Lower leg skin (tissue), 3 donors: Measurements from ENCODE around the gene ATN1.

Experiments used
- POLR2A ChIP-seq, 2 donors: fragments of 450-650 bp; IDR thresholded peaks; one replicate each; pipeline ENCODE4 v1.6.1; 2016 to 2017; ENCODE audit warnings: antibody characterized with exemption in 2 of 2, mild to moderate bottlenecking in 1 of 2, moderate library complexity in 1 of 2
- TF ChIP-seq, protein P1 (sequence below), 3 donors: fragments of 450-650 bp; IDR thresholded peaks; one replicate each; pipeline ENCODE4 v1.5.1; 2016; ENCODE audit warnings: antibody characterized with exemption in 3 of 3, mild to moderate bottlenecking in 3 of 3, moderate library complexity in 2 of 3

DNA sequence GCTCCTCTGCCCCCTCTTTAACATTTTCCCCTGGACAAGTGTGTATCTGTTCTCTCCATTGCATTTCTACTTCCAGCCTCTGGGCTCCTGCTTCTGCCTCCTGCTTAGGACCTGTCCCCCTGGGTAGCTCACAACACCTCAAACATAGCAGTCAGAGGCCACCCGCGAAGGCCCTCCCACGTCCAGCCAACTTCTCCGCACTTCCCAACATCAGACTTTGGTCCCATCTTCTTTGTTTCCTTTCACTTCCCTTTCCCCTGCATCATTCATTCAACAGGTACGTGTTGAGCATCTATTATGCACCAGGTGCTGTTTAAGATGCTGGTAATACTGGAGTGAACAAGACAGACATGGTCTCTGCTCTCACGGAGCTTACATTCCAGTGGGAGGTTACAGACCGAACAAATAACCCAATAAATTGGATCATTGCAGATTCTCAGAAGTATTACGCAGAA, 19.2 kb downstream of the ATN1 start:
- TF ChIP-seq, protein P1, sequence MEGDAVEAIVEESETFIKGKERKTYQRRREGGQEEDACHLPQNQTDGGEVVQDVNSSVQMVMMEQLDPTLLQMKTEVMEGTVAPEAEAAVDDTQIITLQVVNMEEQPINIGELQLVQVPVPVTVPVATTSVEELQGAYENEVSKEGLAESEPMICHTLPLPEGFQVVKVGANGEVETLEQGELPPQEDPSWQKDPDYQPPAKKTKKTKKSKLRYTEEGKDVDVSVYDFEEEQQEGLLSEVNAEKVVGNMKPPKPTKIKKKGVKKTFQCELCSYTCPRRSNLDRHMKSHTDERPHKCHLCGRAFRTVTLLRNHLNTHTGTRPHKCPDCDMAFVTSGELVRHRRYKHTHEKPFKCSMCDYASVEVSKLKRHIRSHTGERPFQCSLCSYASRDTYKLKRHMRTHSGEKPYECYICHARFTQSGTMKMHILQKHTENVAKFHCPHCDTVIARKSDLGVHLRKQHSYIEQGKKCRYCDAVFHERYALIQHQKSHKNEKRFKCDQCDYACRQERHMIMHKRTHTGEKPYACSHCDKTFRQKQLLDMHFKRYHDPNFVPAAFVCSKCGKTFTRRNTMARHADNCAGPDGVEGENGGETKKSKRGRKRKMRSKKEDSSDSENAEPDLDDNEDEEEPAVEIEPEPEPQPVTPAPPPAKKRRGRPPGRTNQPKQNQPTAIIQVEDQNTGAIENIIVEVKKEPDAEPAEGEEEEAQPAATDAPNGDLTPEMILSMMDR (IDR thresholded peaks at IDR 0.05), result no peak
- no peak for TF ChIP-seq POLR2A (IDR thresholded peaks at IDR 0.05)
